Panc1 (cell line): ENCODE results near the gene ATP10A. TPM values are rescaled to one million over a fixed set of nuclear protein-coding genes. Genes with fewer than 3 reads are reported as not detected.
"Not testable (repeated sequence)": the region's sequence is repeated elsewhere in the genome, so short reads cannot be mapped to it uniquely, and the experiment has no call there.

Experiments used
- ATAC-seq: fragments of 200-7000 bp; cut with Tn5 transposase; 2 replicates; pipeline ENCODE4 v1.9.1; 2020; ENCODE audit warnings: mild to moderate bottlenecking, moderate library complexity
- BruUV-seq: library from RNA; stranded (reverse); fragments of 400-500 nt; replicated peaks from 2 replicates; lab custom pipeline; 2021; lab: Mats Ljungman, UMichigan
- CTCF ChIA-PET: fragments of 300-600 bp; sonication (Branson Sonifier 250); formaldehyde crosslinking; loops from one replicate; lab custom pipeline; 2022; ENCODE audit warnings: antibody characterized with exemption; lab: Charles Lee
- POLR2A ChIA-PET: fragments of 300-600 bp; sonication (Branson Sonifier 250); formaldehyde crosslinking; loops from one replicate; lab custom pipeline; 2022; ENCODE audit warnings: antibody characterized with exemption; lab: Charles Lee
- DNase-seq: peaks from one replicate; pipeline ENCODE4 v3.0.0-alpha.2; 2010; ENCODE audit warnings: low read depth, low spot score
- H3K27ac ChIP-seq: 2 replicates; pipeline ENCODE4 v1.5.1; 2011; ENCODE audit warnings: mild to moderate bottlenecking, low read length, inconsistent platforms
- H3K27me3 ChIP-seq: fragments of 200-500 bp; sonication (Bioruptor generic); 2 replicates; pipeline ENCODE4 v1.6.0; 2014; ENCODE audit warnings: low read length, inconsistent platforms; ENCODE audit not compliant: control insufficient read depth, insufficient read depth
- H3K36me3 ChIP-seq: fragments of 200-500 bp; sonication (Bioruptor generic); 2 replicates; pipeline ENCODE4 v1.5.1; 2014; ENCODE audit warnings: inconsistent platforms, mild to moderate bottlenecking, low read length, moderate library complexity; ENCODE audit not compliant: control insufficient read depth, insufficient read depth
- H3K4me1 ChIP-seq: 2 replicates; pipeline ENCODE4 v1.5.1; 2011; ENCODE audit warnings: inconsistent platforms, mild to moderate bottlenecking, low read length, moderate library complexity; ENCODE audit not compliant: control insufficient read depth, insufficient read depth
- H3K4me3 ChIP-seq, 2 experiments: 2 replicates each; pipeline ENCODE4 v1.5.1; 2011 to 2012; ENCODE audit warnings: low read depth in 2 of 2, low read length in 2 of 2, mild to moderate bottlenecking in 2 of 2, inconsistent platforms in 1 of 2, moderate library complexity in 1 of 2
- H3K9me3 ChIP-seq: fragments of 200-500 bp; sonication (Bioruptor generic); 2 replicates; pipeline ENCODE4 v1.5.1; 2014; ENCODE audit warnings: low read depth, mild to moderate bottlenecking, inconsistent platforms, low read length, moderate library complexity; ENCODE audit not compliant: control insufficient read depth, insufficient read depth
- CTCF ChIP-seq: fragments of 450-650 bp; IDR thresholded peaks from 2 replicates; pipeline ENCODE4 v1.5.1; 2017; ENCODE audit warnings: mild to moderate bottlenecking
- POLR2AphosphoS5 ChIP-seq: IDR thresholded peaks from 2 replicates; pipeline ENCODE4 v1.6.1; 2012; ENCODE audit warnings: mild to moderate bottlenecking, low read depth, low read length, moderate library complexity
- REST ChIP-seq, 2 experiments: IDR thresholded peaks; 2 replicates each; pipeline ENCODE4 v1.6.1; 2011 to 2012; ENCODE audit warnings: low read depth in 2 of 2, control low read depth in 1 of 2, low read length in 1 of 2, mild to moderate bottlenecking in 1 of 2, moderate library complexity in 1 of 2; ENCODE audit not compliant: insufficient read depth in 1 of 2
- SIN3A ChIP-seq: IDR thresholded peaks from 2 replicates; pipeline ENCODE4 v1.6.1; 2012; ENCODE audit warnings: low read depth, mild to moderate bottlenecking, low read length, moderate library complexity, borderline replicate concordance; ENCODE audit not compliant: insufficient read depth
- TCF7L2 ChIP-seq: IDR thresholded peaks from 2 replicates; pipeline ENCODE4 v1.6.1; 2011; ENCODE audit warnings: mild to moderate bottlenecking, low read depth, low read length, inconsistent platforms
- in situ Hi-C: cut with HindIII; loops from 2 replicates; pipeline ENCODE4 v1.10.0; 2016; ENCODE audit warnings: low sequenced_read_pairs, low pct_unique_long_range_greater_than_20kb
- intact Hi-C: fragments of 100-400 bp; cut with micrococcal nuclease; formaldehyde crosslinking; loops from one replicate; pipeline ENCODE4 v1.10.0; 2022; ENCODE audit not compliant: unreplicated experiment
- total RNA-seq: library from RNA; stranded (reverse); gene quantifications from one replicate; pipeline ENCODE4 v1.2.1, GENCODE V29; 2021; ENCODE audit not compliant: unreplicated experiment

Gene ATP10A
- total RNA-seq, 1 experiment from 2014 or later: 0.31 TPM

- no peak overlapping the region for H3K4me3 ChIP-seq
- ChIA-PET POLR2A (no interaction called here), CTCF (no interaction called here)
- H3K9me3 ChIP-seq: no peaks in the 10 kb centered on the region
- DNase-seq: no peak
- no peak overlapping the region for H3K27ac ChIP-seq
- in situ Hi-C loops (no loop called here), intact Hi-C loops (loop anchor here (10.0 kb wide), 1 partner anchor 58 kb away; no protein-coding TSS in a partner anchor)
- H3K27me3 ChIP-seq: no peaks in the 10 kb centered on the region
- no TSS peak for BruUV-seq
- H3K4me1 ChIP-seq: no peaks in the 10 kb centered on the region
- TF ChIP-seq SIN3A (no peak), TCF7L2 (no peak), POLR2AphosphoS5 (no peak), CTCF (no peak)
- no peak for ATAC-seq
- H3K36me3 ChIP-seq: no peaks in the 10 kb centered on the region
Observed at GRCh38 chr15:25773248-25773647, 89.9 kb downstream of the ATP10A start.

GRCh38 chr15:25772500-25772899, 90.6 kb downstream of the ATP10A start:
- in situ Hi-C loops (no loop called here), intact Hi-C loops (loop anchor here (10.0 kb wide), 1 partner anchor 58 kb away; no protein-coding TSS in a partner anchor)
- no peak for ATAC-seq
- H3K27ac ChIP-seq: no peak overlapping the region
- H3K4me1 ChIP-seq: no peaks in the 10 kb centered on the region
- no peak for DNase-seq
- ChIA-PET POLR2A (no interaction called here), CTCF (no interaction called here)
- BruUV-seq: no TSS peak
- H3K4me3 ChIP-seq: no peak overlapping the region
- H3K36me3 ChIP-seq: no peaks in the 10 kb centered on the region
- no peak for TF ChIP-seq REST (IDR thresholded peaks at IDR 0.05; ENCODE audit: insufficient read depth in 1 of 2, low read depth in 2 of 2, low read length in 1 of 2)
- no peak for TF ChIP-seq SIN3A
- no peak for TF ChIP-seq POLR2AphosphoS5
- TF ChIP-seq TCF7L2: no peak
- TF ChIP-seq CTCF: no peak
- H3K27me3 ChIP-seq: no peaks in the 10 kb centered on the region
- H3K9me3 ChIP-seq: no peaks in the 10 kb centered on the region

GRCh38 chr15:25771736-25772135, 91.4 kb downstream of the ATP10A start:
- not testable (repeated sequence) for ATAC-seq, H3K27ac ChIP-seq

More at GRCh38 chr15:25771736-25772135, 91.4 kb downstream of the ATP10A start:
- H3K36me3 ChIP-seq, in situ Hi-C loops, H3K27me3 ChIP-seq, H3K4me3 ChIP-seq, DNase-seq, H3K9me3 ChIP-seq, POLR2A ChIA-PET, BruUV-seq, CTCF ChIA-PET, H3K4me1 ChIP-seq: not testable (repeated sequence)
- intact Hi-C loops: loop anchor here (10.0 kb wide), 1 partner anchor 57 kb away; no protein-coding TSS in a partner anchor
